Stimulated activated naive CD4-positive, alpha-beta T cell treated with Interleukin-2 at 50 U/mL for 16 hours (primary cell): ENCODE measurements around the gene EYA3.

Source experiments
- DNase-seq: peaks from one replicate; lab custom pipeline; 2025; lab: John Stamatoyannopoulos, UW

Gene EYA3

GRCh38 chr1:27938488-27938887, 149.9 kb downstream of the EYA3 start:
- DNase-seq, result no peak

GRCh38 chr1:27937524-27937836, 150.9 kb downstream of the EYA3 start:
- no peak for DNase-seq

GRCh38 chr1:27936370-27936769, 152.0 kb downstream of the EYA3 start:
- no peak for DNase-seq

- no peak for DNase-seq
These were observed 152.7 kb downstream of the EYA3 start for GRCh38 chr1:27935721-27936120.

- no peak for DNase-seq
These were observed 153.4 kb downstream of the EYA3 start, which contains the start of gene SMPDL3B for GRCh38 chr1:27934818-27935549. TSS of gene SMPDL3B (plus strand) at chr1:27935000. CDS start at chr1:27935184, 184 bp downstream.

- no peak for DNase-seq
These were observed 156.7 kb downstream of the EYA3 start for GRCh38 chr1:27931759-27932158.

GRCh38 chr1:27931184-27931583, 157.2 kb downstream of the EYA3 start:
- DNase-seq, result no peak

- DNase-seq, result no peak
These were observed 160.0 kb downstream of the EYA3 start for GRCh38 chr1:27928216-27928954.

- DNase-seq, result no peak
These were observed 166.1 kb downstream of the EYA3 start for GRCh38 chr1:27922272-27922671.
